ENCODE data around the gene CNTN1.

DNA sequence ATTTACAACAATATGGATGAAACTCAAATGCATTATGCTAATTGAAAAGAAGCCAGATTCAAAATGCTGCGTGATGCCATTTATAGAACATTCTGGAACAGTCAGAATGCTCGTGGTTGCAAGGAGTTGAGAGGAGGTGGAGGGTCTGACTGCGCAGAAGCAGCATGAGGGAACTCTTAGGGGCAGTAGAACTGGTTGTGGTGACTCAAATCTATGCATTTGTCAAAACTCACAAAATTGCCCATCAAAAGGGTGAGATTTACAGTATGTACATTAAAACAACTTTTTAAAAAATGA lies 382.2 kb downstream of the CNTN1 start:
- TF ChIP-seq, protein P1, sequence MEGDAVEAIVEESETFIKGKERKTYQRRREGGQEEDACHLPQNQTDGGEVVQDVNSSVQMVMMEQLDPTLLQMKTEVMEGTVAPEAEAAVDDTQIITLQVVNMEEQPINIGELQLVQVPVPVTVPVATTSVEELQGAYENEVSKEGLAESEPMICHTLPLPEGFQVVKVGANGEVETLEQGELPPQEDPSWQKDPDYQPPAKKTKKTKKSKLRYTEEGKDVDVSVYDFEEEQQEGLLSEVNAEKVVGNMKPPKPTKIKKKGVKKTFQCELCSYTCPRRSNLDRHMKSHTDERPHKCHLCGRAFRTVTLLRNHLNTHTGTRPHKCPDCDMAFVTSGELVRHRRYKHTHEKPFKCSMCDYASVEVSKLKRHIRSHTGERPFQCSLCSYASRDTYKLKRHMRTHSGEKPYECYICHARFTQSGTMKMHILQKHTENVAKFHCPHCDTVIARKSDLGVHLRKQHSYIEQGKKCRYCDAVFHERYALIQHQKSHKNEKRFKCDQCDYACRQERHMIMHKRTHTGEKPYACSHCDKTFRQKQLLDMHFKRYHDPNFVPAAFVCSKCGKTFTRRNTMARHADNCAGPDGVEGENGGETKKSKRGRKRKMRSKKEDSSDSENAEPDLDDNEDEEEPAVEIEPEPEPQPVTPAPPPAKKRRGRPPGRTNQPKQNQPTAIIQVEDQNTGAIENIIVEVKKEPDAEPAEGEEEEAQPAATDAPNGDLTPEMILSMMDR (IDR thresholded peaks at IDR 0.05; ENCODE audit: control extremely low read depth in 1 of 3, insufficient read depth in 1 of 3, low read depth in 1 of 3, low read length in 3 of 3) = no peak
- TF ChIP-seq TAF1 (IDR thresholded peaks at IDR 0.05; ENCODE audit: low read depth, low read length) (no peak), EP300 (IDR thresholded peaks at IDR 0.05; ENCODE audit: borderline replicate concordance in 1 of 2, low read depth in 2 of 2, low read length in 2 of 2) (no peak), JUN (IDR thresholded peaks at IDR 0.05; ENCODE audit: low read depth, low read length) (no peak), SRF (IDR thresholded peaks at IDR 0.05; ENCODE audit: low read depth, low read length) (no peak), HDAC6 (IDR thresholded peaks at IDR 0.05; ENCODE audit: low read depth, low read length) (no peak), POLR2A (IDR thresholded peaks at IDR 0.05; ENCODE audit: control extremely low read depth in 1 of 2, low read depth in 2 of 2, low read length in 2 of 2) (no peak), POLR2AphosphoS5 (IDR thresholded peaks at IDR 0.05; ENCODE audit: low read depth, low read length) (no peak)

All from H1 (cell line).